KG1 (cell line): ENCODE results near the gene PLEKHG2.
A peak's percentile ranks its signal among the peaks of the same experiment; 100 is the strongest.
"Not testable (repeated sequence)": the region's sequence is repeated elsewhere in the genome, so short reads cannot be mapped to it uniquely, and the experiment has no call there.

Experiments used
- DNase-seq: peaks from one replicate; lab custom pipeline; 2025; lab: John Stamatoyannopoulos, UW

PLEKHG2 gene

GRCh38 chr19:39412100-39412866, at the start of gene PLEKHG2:
TSS of gene PLEKHG2 (plus strand) at chr19:39412669. CDS start at chr19:39414087, 1,418 bp downstream.
- peak; percentile 99 for DNase-seq

GRCh38 chr19:39362682-39363657, 49.5 kb upstream of the PLEKHG2 start:
- no peak for DNase-seq

- DNase-seq, result no peak
Observed at GRCh38 chr19:39363901-39364457, 48.5 kb upstream of the PLEKHG2 start.

- DNase-seq, result no peak
Observed at GRCh38 chr19:39365531-39365930, 46.9 kb upstream of the PLEKHG2 start.

GRCh38 chr19:39369200-39369599, 43.3 kb upstream of the PLEKHG2 start:
- DNase-seq, result no peak

GRCh38 chr19:39370735-39371134, 41.7 kb upstream of the PLEKHG2 start:
- DNase-seq, result no peak

GRCh38 chr19:39372047-39372802, 40.2 kb upstream of the PLEKHG2 start:
- DNase-seq, result no peak

- DNase-seq, result no peak
Observed at GRCh38 chr19:39372941-39373340, 39.5 kb upstream of the PLEKHG2 start.

- DNase-seq, result no peak
Observed at GRCh38 chr19:39375929-39376328, 36.5 kb upstream of the PLEKHG2 start.

GRCh38 chr19:39377373-39378362, 34.8 kb upstream of the PLEKHG2 start:
- DNase-seq, result no peak

GRCh38 chr19:39379366-39379765, 33.1 kb upstream of the PLEKHG2 start:
- DNase-seq, result not testable (repeated sequence)

- no peak for DNase-seq
Observed at GRCh38 chr19:39379865-39380396, 32.5 kb upstream of the PLEKHG2 start.

- DNase-seq, result no peak
Observed at GRCh38 chr19:39380521-39381502, 31.7 kb upstream of the PLEKHG2 start.

- DNase-seq, result no peak
Observed at GRCh38 chr19:39381910-39382611, 30.4 kb upstream of the PLEKHG2 start.

GRCh38 chr19:39382991-39383828, 29.3 kb upstream of the PLEKHG2 start:
- no peak for DNase-seq

GRCh38 chr19:39384839-39385568, 27.5 kb upstream of the PLEKHG2 start:
- DNase-seq, result no peak
